GM21515 (cell line): ENCODE results near the gene GABRD.

Experiments
- ATAC-seq: cut with Tn5 transposase; IDR thresholded peaks from one replicate; pipeline ENCODE4 v1.9.1; 2021; ENCODE audit not compliant: unreplicated experiment

GABRD gene

DNA sequence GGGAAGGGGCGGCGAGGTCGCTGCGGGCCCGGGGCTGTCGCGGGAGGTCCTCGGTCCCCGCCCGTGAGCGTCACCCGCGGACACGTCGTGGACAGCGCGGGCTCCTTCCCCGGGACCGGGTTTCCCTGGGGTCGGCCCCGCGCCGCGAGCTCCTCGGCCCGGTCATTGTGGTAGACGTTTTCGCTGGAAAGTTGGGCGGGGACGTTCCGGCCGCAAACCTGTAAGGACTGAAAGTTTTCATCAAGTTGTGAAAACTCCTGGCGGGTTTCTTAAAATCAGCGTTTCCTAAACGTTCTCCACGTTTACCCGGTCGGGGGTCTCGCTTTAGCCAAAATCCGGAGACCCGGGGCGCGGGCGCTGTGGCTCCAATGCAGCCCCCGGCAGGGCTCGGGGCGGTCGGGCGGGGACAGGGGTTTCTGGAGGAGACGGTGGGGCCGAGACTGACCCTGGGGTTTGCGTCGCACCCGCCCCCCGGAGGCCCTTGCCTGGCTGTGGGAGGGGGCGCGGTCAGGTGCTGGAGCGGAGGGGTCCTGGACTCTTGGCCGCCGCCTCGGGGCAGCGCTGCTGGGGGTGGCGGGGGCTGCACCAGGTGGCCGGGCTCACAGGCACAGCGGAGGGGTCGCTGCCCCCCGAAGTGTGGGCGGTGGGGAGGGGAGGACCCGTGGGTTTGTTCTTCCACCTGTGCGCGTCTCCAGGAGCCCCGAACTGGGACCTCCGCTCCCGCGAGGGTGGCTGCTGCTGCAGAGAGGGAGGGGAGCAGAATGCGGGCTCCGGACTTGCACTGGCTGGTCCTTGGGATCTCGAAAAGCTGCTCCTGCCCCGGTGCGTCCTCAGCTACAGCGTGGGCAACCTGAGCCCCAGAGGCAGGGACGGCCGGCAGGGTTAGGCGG is 31.9 kb downstream of the GABRD start:
- ATAC-seq = no peak

DNA sequence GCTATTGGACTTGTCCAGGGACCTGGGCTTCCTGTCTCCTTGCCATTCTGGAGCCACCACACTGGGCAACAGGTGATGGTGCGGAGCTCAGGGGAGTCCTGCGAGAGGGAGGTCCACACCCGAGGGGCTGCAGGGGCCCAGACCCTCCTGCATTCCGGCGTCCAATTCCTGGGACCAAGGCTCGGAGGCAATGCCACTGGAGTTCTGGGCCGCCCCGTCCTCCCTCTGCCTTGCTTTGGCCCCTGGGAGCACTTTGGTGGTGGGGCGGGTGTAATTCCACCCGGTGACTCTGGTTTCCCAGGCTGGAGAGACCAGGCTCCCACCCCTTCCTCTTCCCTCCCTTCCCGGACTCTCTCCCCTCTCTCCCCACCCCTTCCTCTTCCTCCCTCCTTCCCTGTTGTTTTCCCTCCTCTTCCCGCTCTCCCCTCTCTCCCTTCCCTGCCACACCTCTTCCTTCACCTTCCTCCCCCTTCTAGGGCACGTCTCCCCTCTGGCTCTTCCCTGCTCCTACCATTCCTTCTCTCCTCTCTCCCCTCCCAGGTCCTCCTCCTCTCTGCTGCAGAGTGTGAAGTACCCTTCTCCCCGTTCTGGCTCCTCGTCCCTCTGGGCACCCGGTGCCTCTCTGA is 33.0 kb downstream of the GABRD start:
- ATAC-seq = no peak

DNA sequence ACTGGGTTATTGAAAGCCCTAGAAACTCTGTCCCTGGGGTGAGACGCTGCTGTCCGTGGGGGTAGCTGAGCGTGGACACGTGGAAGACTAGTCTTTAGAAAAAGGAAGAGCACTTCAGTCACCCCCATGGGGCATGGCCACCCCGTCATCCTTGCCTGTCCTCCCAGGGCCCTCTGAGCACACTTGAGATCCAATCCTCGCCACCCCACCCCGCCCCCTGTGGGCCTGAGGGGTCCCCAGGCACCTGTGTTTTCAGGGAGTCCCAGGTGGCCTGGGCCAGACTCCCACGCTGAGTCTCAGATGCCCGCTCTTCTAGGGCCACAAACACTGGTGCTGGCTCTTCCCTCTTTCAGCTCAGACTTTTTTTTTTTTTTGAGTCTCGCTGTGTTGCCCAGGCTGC is 33.6 kb downstream of the GABRD start:
- no peak for ATAC-seq

DNA sequence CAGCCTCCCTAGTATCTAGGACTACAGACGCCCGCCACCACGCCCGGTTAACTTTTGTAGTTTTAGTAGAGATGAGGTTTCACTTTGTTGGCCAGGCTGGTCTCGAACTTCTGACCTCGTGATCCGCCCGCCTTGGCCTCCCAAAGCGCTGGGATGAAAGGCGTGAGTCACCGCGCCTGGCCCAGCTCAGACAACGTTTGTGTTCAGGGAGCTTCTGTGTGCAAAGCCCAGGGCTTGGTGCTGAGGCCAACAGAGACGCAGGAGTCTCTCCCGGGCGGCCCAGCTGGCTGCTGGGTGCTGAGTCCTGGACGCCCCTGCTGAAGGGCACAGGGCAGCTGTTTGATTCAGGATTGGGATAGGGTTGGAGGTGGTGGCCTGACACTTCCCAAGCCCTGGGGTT is 34.1 kb downstream of the GABRD start:
- ATAC-seq = no peak

DNA sequence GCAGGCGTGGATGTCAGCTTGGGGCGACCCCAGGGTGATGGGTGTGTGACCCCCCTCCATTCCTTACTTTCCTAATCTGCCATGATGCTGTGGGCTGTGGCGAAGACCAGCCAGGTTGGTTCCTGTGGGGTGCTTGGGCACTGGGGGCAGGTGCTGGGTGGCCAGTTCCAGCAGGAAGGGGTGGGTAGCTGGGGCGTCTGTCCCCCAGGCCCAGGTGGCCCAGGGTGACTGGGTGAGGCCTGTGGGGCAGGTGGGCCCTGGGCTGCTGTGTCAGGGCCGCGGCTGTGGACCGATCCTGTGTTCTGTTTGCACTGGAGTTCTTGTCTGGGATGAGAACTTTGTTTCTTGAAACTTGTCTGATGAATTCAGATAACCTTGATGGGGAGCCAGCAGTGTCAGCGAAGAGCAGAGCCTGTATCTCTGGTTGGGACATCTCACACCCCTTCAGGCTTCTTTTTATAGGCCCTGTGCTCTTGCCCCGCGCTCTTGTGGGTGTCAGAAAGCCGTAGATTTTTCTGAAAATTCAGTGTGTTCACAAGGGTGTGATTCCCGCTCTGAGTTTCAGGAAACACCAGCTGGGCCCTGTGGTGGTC is 34.7 kb downstream of the GABRD start:
- ATAC-seq = no peak

DNA sequence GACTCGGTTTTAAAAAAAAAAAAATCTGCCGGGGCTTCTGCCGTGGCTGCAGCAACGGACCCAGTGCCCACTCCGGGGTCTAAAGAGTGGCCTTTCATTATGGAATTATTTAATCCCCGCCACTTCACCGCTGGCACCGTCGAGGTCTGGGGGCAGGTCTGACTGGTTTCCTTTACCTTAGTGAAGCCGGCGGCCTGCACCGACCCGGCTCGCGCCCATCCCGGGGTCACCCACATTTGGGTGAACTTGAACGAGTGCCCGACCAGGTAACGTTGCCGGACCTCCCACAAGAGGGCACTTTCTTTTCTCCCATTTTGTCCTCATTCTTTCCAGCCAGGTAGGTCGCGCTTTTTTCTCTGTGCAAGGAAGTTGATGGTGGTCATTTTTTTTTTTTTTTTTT is 35.4 kb downstream of the GABRD start:
- ATAC-seq = no peak

DNA sequence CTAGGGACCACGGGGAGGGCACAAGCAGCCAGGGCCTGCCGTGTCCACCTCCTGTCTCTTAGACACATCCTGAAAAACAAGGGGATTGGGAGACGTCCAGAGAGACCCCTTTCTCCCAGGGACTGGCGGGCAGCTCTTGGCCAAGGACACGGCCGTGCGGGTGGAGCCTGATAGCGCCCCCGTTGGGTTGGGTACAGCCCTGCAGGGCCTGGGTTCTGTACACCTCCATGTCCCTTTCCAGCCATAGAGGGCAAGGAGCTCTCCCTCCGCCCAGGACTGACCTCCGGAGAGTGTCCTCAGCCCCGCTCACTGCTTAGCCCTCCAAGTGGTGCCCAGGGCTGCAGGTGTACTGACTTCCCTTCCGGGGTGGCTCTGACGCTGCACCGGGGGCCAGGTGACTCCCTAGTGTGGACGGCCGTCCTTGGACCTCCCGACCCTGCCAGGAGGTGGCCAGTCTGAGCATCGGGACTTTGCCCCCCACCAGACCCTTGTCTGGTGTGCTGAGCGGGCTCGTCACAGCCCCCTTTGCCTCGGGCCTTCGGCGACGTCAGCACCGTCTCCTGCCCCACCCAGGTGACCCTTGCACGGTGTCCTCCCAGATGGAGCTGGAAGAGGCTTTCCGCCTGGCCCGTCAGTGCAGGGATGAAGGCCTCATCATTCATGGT is 36.9 kb downstream of the GABRD start:
- ATAC-seq = no peak

DNA sequence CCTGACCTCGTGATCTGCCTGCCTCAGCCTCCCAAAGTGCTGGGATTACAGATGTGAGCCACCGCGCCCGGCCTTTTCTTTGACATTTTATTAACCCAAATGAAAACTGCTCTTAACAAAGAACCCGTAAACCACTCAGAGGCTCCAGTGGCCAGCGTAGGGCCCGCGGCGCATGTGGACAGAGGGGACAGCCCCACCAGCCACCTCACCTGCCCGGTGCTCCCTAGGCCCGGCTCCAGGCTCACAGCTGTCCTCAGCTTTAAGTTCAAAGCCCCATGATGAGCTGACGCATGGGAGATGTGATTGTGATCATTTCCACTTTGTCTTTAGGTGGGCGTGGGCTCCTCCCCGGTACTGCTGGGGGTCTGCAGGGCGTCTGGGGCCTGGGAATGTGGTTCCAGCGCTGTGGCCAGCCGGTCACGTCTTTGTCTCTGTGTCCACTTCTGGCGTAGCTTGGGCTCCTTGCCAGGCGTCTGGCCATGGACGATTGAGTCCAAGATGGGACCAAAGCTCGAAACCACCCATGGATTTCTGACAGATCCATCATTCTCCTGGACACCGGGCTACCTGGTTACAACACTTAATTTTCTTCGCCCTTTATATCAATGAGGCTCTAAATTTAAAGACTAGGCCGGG is 37.9 kb downstream of the GABRD start:
- ATAC-seq = no peak

DNA sequence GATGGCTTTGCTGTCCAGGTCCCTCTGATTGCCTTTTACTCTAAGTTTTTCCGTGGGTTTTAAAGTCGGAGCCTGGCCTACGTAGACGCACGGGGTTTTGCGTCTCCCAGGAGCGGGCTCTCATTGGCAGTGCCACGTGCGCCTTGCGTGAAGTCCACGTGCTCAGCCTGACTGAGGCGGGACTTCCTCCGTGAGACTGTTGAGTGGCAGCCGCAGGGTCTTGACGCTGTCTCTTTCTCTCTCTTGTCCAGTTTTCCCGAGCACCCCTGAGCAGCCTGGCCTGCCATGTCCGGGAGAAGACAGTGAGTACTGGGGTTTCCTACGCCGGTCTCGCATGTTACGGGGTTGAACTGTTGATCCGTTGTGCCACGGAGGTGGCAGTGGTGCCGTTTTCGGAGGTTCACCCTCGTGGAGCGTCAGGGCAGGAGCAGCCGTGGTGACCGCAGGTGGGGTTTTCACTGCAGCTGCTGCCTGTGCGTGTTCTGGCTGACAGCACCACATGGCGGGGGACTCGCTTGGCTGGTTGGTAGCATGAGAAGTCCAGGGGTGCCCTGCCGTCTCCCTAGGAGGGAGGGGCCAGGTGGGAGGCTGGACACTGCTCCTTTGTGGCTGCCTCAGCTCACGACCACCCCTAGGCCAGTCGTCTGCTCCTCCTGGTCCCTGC is 40.3 kb downstream of the GABRD start:
- ATAC-seq = no peak

DNA sequence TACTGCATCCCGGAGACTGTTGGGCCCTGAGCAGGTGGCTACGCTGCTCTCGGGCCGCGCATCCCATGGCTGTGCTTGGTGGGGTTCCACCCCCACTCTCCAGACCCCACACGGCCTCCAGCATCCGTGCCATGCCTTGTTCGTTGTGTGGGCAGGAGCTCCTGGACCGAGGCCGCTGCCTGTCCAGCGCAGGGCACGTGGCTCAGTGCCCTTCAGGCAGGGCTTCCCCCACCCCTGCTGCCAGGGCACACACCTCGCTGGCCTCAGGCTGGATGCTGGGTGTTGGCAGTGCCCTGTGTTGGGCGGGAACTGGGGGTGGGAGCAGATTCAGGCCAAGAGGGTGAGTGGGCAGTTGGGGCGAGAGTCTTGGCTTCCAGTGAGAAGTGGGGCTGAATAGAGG is 40.9 kb downstream of the GABRD start:
- no peak for ATAC-seq

DNA sequence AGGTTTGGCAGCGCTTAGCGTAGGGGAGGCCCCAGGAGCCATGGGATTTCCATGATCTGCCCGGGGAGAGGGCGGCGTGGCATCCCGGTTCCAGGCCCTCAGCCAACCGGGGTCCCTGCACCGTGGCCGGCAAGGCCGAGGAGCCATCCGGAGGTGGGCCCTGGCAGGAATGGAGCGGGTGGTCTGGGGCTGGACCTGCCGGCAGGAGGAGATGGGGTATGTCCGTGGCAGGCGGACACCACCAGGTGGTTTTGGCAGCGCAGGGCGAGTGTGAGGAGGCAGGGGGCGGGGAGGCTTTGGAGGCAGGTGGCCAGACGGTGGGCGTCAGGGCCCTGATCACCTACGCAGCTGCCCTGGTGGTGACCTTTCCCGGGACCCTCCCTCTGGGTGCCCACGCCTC is 41.4 kb downstream of the GABRD start:
- ATAC-seq = no peak

DNA sequence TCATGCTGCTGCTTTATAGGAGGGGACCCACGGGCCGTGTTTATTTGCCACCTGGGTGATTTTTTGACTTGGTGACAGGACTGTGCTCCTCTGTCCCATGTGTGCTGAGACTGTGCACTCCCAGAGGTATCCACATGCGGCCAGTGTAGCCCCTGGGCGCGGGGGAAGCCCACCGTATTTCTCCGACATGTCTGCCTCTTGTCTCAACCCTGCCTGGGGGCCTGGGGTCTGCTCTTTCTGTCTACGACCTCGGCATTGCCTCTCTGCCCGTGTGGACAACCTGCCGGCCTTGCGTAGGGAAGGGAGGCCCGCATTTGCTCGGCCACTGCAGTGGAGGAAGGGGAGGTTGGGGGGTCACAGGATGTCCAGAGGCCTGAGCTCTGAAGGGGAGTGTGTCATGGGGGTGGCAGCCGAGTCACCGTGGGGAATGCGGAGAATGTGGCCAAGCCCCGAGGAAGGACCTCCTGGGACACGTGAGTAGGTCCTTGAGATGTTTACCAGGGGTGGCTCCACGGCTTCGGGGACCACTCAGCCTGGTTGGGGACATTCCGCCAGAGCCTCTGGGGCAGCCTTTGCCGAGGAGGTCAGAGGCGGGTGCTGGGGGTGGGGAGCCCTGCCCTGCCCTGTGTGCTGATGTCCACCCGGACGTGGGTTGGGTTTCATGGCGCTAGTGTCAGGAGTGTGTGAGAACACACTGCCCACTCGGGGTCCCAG is 42.1 kb downstream of the GABRD start:
- ATAC-seq = no peak

DNA sequence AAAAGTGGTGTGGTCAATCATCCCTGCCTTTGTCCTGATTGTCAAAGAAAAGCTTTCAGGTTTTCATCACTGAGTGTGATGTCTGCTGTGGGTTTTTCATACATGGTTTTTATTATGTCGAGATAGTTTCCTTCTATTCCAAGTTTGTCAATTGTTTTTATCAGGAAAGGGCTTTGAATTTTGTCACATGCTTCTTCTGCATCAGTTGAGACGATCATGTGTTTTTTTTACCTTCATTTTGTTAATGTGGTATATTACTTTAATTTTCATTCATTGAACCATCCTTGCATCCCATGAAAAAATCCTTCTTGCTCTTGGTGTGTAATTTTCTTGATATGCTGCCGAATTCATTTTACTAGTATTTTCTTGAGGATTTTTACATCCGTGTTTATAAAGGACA is 46.6 kb downstream of the GABRD start:
- no peak for ATAC-seq

DNA sequence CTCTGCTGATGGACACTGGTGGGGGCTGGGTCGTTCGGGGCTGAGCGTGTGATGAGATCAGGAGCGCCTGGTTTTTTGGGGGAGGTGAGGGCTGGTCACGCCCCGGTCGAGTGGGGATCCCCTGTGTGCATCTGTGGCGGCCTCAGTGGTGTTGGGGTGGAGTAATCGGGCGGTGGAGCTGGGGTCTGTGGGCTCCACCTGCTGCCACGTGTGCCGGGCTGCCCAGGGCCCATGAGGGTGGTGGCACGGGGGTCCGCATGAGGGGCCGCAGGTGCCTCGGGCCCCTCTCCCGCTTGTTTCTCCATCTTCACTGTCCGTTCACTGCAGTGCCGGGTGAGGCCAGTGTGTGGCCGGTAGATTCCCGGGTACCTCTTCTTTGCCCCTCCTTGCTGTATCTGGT is 48.2 kb downstream of the GABRD start:
- no peak for ATAC-seq

DNA sequence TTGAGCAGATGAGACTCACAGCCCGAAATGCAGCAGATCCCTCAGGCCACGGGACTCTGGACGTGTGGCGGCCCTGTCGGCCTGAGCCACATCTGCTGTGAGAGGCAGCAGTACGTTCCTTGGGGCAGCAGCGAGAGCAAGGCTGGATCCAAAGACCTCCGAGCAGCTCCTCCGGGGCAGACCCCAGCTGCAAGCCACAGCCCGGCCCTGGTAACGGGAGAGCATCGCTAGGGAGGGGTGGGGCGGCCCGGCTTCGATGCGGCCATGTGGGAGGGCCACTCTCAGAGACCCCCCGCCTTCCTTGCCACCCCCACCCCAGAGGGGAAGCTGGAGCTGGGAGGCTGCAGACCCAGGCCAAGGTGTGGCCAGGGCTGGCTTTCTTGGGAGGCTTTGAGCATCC is 48.8 kb downstream of the GABRD start:
- no peak for ATAC-seq

DNA sequence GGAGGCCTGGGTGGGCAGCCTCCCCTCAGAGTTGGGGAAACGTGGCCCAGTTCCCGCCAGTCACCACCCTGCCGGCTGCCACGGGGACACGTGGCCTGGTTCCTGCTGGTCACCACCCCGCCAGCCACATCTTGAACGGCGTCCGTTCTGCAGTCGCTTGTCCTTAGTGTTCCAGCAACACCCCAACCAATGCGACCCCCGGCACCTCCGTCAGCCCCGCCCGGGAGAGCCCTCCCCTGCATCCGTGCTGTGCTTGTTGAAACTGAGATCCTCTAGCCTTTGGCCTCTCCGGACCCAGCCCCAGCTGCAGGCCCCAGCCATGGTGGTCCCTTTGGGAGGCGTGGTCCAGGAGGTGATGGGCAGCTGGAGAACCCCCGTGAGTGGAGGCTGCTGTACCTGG is 49.8 kb downstream of the GABRD start:
- ATAC-seq = no peak

DNA sequence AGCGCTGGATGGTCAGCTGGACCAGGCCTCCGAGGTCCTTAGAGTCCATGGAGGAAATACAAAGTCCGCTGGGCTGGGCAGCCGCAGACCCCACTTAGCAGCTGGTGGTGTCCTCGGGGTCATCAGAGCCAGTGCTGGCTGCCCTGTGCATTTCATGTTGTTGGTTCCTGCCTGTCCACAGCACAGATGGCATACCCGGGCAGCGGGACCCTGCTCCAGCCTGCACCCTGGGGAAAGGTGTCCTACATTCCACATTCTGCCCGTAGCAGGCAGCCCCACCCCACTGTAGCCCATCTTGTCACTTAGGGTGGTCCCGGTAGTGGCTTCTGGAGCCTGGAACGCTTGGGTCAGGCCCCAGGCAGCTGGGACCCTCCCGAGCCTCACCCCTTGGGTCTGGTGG is 50.9 kb downstream of the GABRD start:
- ATAC-seq = no peak

DNA sequence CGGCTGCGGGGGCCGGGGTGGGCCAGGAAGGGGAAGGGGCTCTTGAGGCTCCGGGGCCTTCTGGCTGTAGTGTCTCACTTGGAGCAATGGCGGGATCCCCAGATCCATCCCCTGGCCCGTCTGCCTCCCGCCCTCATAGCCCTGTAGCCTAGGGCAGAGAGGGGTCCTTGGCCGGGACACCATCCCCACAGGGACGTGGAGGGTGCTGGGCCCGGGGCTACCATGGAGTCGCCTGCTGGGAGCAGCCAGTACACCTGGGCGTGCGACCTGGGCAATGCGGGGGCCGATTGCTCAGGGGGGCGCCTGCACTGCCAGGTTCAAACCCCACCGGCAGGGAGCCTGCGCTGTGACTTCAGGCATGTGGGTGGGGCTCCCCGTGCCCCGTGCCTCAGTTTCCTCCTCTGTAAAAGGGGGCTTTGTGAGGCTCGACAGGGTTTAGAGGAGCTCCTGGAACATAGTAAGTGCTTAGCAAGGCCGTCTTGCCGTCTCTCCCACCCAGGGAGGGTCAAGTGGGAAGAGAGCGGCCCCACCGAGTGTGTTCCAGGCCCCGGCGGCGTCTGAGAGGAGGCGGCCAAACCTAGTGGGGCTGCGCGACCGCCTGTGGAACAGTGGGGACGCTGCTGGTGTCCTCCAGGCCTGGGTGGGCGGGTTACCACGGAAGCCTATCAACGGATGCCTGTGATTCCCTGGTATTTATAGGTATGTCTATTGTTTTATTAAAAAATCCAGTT is 51.8 kb downstream of the GABRD start:
- no peak for ATAC-seq

DNA sequence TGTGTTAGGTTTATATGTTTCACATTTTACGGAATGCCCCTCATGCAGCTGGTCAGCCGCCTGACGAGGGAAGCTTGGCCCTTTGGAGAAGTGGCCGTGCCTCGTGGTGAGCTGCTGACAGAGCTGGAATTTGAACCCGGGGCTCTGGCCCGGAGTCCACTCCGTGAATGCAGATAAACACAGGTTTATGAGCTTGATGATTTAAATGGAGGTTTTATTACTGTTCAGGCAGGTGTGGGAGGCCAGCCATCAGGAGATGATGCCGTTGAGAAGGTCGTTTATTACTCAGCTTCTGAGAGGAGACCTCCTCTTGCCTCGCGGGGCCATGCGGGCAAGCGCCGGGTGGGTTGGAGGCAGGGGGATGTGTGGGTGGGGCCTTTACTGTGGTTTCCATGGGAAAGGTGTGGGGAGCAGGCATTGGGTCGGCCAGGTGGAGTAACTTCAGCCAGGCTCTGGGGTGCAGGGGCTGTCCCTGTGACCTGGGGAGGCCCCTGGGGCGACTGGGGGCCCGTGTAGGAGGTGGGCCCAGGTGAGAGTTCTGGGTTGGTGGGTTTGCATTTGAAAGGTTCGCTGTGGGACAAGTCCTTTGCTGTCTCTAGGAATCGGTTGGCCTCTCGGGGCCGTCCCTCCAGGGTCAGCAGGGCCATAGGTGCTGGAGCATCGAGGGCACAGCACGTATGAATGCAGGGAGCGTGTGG is 53.1 kb downstream of the GABRD start:
- ATAC-seq = no peak
